Pancreas (tissue), 10 donors: ENCODE data around the gene MT3. TPM values are rescaled to one million over a fixed set of nuclear protein-coding genes. Genes with fewer than 3 reads are reported as not detected.

Source experiments
- ATAC-seq, 4 donors: fragments of 200-7000 bp; cut with Tn5 transposase; one replicate each; pipeline versions ENCODE4 v1.8.0 to v1.9.1; 2020; ENCODE audit warnings: mild to moderate bottlenecking in 4 of 4, moderate library complexity in 4 of 4
- DNase-seq, 6 donors: peaks; one replicate each; pipeline ENCODE4 v3.0.0-alpha.2; 2020
- FAIRE-seq: peaks from 2 replicates; lab custom pipeline; 2012; peaks lifted over from hg19 to GRCh38; lab: Jason Lieb, UNC
- H3K27ac ChIP-seq, 4 donors: fragments of 200-600 bp; sonication (generic); 1 replicate in 3 of 4; 2 replicates in 1 of 4; pipeline versions ENCODE4 v1.5.0 to v1.8.0; 2020
- H3K27me3 ChIP-seq, 4 donors: fragments of 200-600 bp; one replicate each; pipeline ENCODE4 v1.8.0; 2021
- H3K36me3 ChIP-seq, 3 donors: fragments of 200-600 bp; sonication (generic) in 1 of 3; one replicate each; pipeline versions ENCODE4 v1.5.0 to v1.8.0; 2020 to 2021
- H3K4me1 ChIP-seq, 3 donors: fragments of 200-600 bp; one replicate each; pipeline ENCODE4 v1.8.0; 2021
- H3K4me3 ChIP-seq, 4 donors: fragments of 200-600 bp; sonication (generic) in 2 of 4; one replicate each; pipeline versions ENCODE4 v1.5.0 to v1.8.0; 2020 to 2021
- H3K9me3 ChIP-seq, 4 donors: fragments of 200-600 bp; one replicate each; pipeline ENCODE4 v1.8.0; 2021
- WGBS, 2 donors: extraction: QIAGEN DNeasy Blood & Tissue Kit; methylation state at CpG; one replicate each; pipeline ENCODE4 v1.1.7; 2013; 5-methylcytosine and 5-hydroxymethylcytosine counted together
- intact Hi-C, 3 donors: fragments of 100-400 bp; cut with DNase I; formaldehyde crosslinking; loops; one replicate each; pipeline versions ENCODE4 v1.11.1 to v1.14.2; 2022
- polyA plus RNA-seq, 2 donors: library from polyadenylated mRNA; stranded (reverse); fragments of 200-250 nt; gene quantifications; one replicate each; pipeline ENCODE4 v1.2.3, GENCODE V29; 2013
- total RNA-seq, 6 donors: library from RNA; stranded (reverse); fragmentation: NEBNext Ultra II Directional in 4 of 6; extraction: Animal tissue kit (Norgen Biotek cat#: 25700) in 4 of 6; gene quantifications; one replicate each; pipeline versions ENCODE4 v1.2.1 to v1.2.4, GENCODE V29; 2021 to 2023
- TF ChIP-seq, protein P1 (sequence below), 4 donors: fragments of 200-600 bp; sonication (generic) in 3 of 4; IDR thresholded peaks; one replicate each; pipeline versions ENCODE4 v1.5.0 to v1.8.0; 2021; ENCODE audit warnings: antibody characterized with exemption in 4 of 4
- donor health status: healthy with polysubstance abuse.
- donor health status: DM: no; HTN: no; CAD: no; lungs with moderate emphysema.
- donor health status: DM: no; HTN: no; CAD: no.
- donor health status: control.
- donor health status: control.
- donor health status: Bipolar disorder and iron deficiency.
- donor health status: DM: yes; HTN: yes; CAD: no.
- donor health status: DM: no; HTN: no; CAD: no.
- donor health status: DM: no; HTN: no; CAD: no.
- donor health status: DM: yes; HTN: yes; CAD: no.

MT3 gene
- total and polyA plus RNA-seq, 8 donors = 0.41 to 4.6 (median 0.75) TPM; not detected in 4

DNA sequence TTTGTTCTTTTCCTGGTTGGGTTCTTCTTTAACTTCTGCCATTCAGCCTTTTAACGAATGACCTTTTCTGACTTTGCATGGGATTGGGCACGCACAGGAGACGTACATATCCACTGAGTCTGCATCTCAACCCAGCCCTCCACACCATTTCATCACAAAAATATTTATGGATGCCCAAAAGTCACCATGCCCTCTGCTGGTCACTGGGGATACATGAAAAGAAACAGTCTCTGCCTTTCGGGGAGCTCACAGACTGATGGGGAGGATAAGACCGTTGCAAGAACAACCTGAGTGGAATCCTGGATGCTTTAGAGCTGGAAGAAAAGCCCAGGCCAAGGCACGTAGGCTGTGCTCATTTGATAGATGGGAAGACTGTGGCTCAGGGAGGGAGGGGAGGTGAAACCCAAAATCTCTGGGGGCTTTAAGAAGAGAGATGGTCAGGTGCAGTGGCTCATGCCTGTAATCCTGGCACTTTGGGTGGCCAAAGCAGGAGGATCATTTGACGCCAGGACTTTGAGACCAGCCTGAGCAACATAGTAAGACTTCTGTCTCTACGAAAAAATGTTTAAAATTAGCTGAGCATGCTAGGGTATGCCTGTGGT, 11.2 kb downstream of the MT3 start:
- TF ChIP-seq, protein P1, sequence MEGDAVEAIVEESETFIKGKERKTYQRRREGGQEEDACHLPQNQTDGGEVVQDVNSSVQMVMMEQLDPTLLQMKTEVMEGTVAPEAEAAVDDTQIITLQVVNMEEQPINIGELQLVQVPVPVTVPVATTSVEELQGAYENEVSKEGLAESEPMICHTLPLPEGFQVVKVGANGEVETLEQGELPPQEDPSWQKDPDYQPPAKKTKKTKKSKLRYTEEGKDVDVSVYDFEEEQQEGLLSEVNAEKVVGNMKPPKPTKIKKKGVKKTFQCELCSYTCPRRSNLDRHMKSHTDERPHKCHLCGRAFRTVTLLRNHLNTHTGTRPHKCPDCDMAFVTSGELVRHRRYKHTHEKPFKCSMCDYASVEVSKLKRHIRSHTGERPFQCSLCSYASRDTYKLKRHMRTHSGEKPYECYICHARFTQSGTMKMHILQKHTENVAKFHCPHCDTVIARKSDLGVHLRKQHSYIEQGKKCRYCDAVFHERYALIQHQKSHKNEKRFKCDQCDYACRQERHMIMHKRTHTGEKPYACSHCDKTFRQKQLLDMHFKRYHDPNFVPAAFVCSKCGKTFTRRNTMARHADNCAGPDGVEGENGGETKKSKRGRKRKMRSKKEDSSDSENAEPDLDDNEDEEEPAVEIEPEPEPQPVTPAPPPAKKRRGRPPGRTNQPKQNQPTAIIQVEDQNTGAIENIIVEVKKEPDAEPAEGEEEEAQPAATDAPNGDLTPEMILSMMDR (IDR thresholded peaks at IDR 0.05) = peak; percentile 20 to 50 (median 34)
- Histone ChIP-seq H3K27me3 (no peaks in the 10 kb centered on the region), H3K4me1 (no peaks in the 10 kb centered on the region), H3K36me3 (no peaks in the 10 kb centered on the region), H3K9me3 (no peaks in the 10 kb centered on the region), H3K4me3 (no peak overlapping the region), H3K27ac (no peak overlapping the region)
- intact Hi-C loops = no loop called here
- DNase-seq (peak in 1 of 6 donors; percentile 49), FAIRE-seq (no peak), ATAC-seq (peak in 3 of 4 donors; percentile 61 to 76 (median 71))
- WGBS, 2 donors = 19 to 20% methylated on average over 8 of the region's 8 CpGs

DNA sequence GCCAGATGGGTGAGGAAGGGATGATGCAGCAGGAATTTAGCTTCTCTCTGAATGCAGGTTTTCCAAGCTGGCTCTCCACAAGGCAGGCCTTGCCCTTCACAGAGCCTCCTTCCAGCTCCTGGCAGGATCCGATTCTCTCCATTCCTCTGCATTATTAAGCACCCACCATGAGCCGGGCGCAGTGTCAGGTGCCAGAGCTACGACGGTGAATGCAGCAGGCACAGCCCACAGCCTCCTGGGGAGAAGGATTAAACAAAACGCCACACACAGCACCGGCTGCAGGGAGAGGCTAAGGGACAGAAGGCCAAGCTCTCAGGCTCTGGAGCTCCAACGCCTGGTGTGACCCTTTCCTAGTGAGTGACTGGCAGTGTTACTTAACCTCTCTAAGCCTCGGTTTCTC, 12.0 kb downstream of the MT3 start:
- 58 to 65% methylated on average over 9 of the region's 9 CpGs for WGBS, 2 donors
- FAIRE-seq = no peak
- ATAC-seq = no peak
- Histone ChIP-seq H3K27ac (no peak overlapping the region), H3K9me3 (no peaks in the 10 kb centered on the region), H3K36me3 (no peaks in the 10 kb centered on the region), H3K4me3 (no peak overlapping the region), H3K4me1 (no peaks in the 10 kb centered on the region), H3K27me3 (no peaks in the 10 kb centered on the region)
- intact Hi-C loops = no loop called here
- no peak for DNase-seq
- TF ChIP-seq, protein P1 (IDR thresholded peaks at IDR 0.05) = no peak

DNA sequence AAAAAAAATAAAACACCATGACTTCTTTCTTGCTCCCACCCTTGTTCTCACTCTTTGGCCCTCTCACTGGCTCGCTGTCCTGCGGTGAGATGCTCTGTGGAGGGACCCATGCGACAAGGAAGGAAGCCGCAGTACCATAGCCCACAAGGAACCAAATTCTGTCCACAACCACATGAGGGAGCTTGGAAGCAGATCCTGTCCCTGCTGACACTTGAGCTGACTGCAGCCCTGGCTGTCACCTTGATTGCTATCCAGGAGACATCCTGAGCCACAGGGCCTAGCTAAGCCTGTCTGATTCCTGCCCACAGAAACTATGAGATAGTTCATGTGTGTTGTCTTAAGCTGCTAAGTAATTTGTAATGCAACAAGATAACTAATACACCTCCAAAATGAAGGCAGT, 14.3 kb downstream of the MT3 start:
- Histone ChIP-seq H3K4me3 (no peak overlapping the region), H3K27me3 (no peaks in the 10 kb centered on the region), H3K4me1 (peaks cover 0 to 11% (median 0%) of the 10 kb centered on the region in 3 donors), H3K27ac (no peak overlapping the region), H3K9me3 (no peaks in the 10 kb centered on the region), H3K36me3 (no peaks in the 10 kb centered on the region)
- WGBS, 2 donors = 47 to 55% methylated on average over 4 of the region's 4 CpGs
- DNase-seq (peak in 5 of 6 donors; percentile 25 to 59 (median 44)), ATAC-seq (peak in 2 of 4 donors; percentile 13 to 23), FAIRE-seq (no peak)
- intact Hi-C loops = no loop called here
- TF ChIP-seq, protein P1 (IDR thresholded peaks at IDR 0.05) = peak in 1 of 4 donors; percentile 19

GRCh38 chr16:56604966-56605365, 15.6 kb downstream of the MT3 start:
- intact Hi-C loops = no loop called here
- WGBS, 2 donors = 81 to 87% methylated on average over 4 of the region's 4 CpGs
- FAIRE-seq = no peak

More at GRCh38 chr16:56604966-56605365, 15.6 kb downstream of the MT3 start:
- H3K36me3 ChIP-seq = no peaks in the 10 kb centered on the region
- H3K27me3 ChIP-seq = no peaks in the 10 kb centered on the region
- no peak for DNase-seq
- H3K27ac ChIP-seq = no peak overlapping the region
- H3K9me3 ChIP-seq = no peaks in the 10 kb centered on the region
- peaks cover 0 to 13% (median 0%) of the 10 kb centered on the region in 3 donors for H3K4me1 ChIP-seq
- ATAC-seq = no peak
- TF ChIP-seq, protein P1 (IDR thresholded peaks at IDR 0.05) = no peak
- H3K4me3 ChIP-seq = no peak overlapping the region
